ENCODE data around the gene RAB6A. TPM values are rescaled to one million over a fixed set of nuclear protein-coding genes. Genes with fewer than 3 reads are reported as not detected.

The RAB6A gene
- total and polyA plus RNA-seq, 10 of the 15 experiments (the other 5 are each of a cell fraction or from before 2014, with no cell fraction given): 9.8 to 107 (median 34.1) TPM

GRCh38 chr11:73660497-73661034, 100.3 kb downstream of the RAB6A start (continued):
- no peak for TF ChIP-seq ESRRA (IDR thresholded peaks at IDR 0.05; ENCODE audit: low read length)
- TF ChIP-seq HDAC2 (IDR thresholded peaks at IDR 0.05): no peak
- no peak for TF ChIP-seq ZNF207 (IDR thresholded peaks at IDR 0.05; ENCODE audit: borderline replicate concordance)

- RAD21 ChIA-PET (ENCODE audit: unreplicated experiment): interaction anchor here (1.2 to 5.2 kb wide), 11 partner anchors 12 to 365 kb away, joined by 3 to 64 read pairs (median 7); no protein-coding TSS in a partner anchor
- intact Hi-C loops (cut with micrococcal nuclease; ENCODE audit: unreplicated experiment): loop anchor here (2.0 to 5.0 kb wide), 3 partner anchors 181 to 309 kb away; no protein-coding TSS in a partner anchor
- no peak for TF ChIP-seq BACH1 (IDR thresholded peaks at IDR 0.05; ENCODE audit: borderline replicate concordance)
- no peak for TF ChIP-seq TBL1XR1 (IDR thresholded peaks at IDR 0.05; ENCODE audit: low read depth, low read length)
- no peak for TF ChIP-seq ZNF217 (IDR thresholded peaks at IDR 0.05)
- TF ChIP-seq BMI1 (IDR thresholded peaks at IDR 0.05; ENCODE audit: borderline replicate concordance): no peak
- no peak for TF ChIP-seq CHD2 (IDR thresholded peaks at IDR 0.05; ENCODE audit: borderline replicate concordance, low read depth, low read length)
- TF ChIP-seq ATF2 (IDR thresholded peaks at IDR 0.05; ENCODE audit: low read length): no peak
- no peak for TF ChIP-seq GATAD2B (conservative IDR thresholded peaks at IDR 0.05; ENCODE audit: low read depth)
- TF ChIP-seq ZNF592 (IDR thresholded peaks at IDR 0.05): no peak
- TF ChIP-seq HDGF (IDR thresholded peaks at IDR 0.05): no peak
- TF ChIP-seq CHD1 (IDR thresholded peaks at IDR 0.05; ENCODE audit: low read depth, low read length): no peak
- no peak for TF ChIP-seq KLF5 (IDR thresholded peaks at IDR 0.05; ENCODE audit: partially characterized antibody)
- no peak for TF ChIP-seq E2F8 (IDR thresholded peaks at IDR 0.05; ENCODE audit: low read depth, partially characterized antibody)
Measured at GRCh38 chr11:73659961-73660360, 100.9 kb downstream of the RAB6A start.

More at GRCh38 chr11:73659961-73660360, 100.9 kb downstream of the RAB6A start:
- Histone ChIP-seq H3K4me2 (ENCODE audit: control insufficient read depth, insufficient read depth) (no peak overlapping the region), H3K79me2 (ENCODE audit: control insufficient read depth, insufficient read depth, low read length) (no peaks in the 10 kb centered on the region), H3K4me3 (no peak overlapping the region), H3K27ac (ENCODE audit: control insufficient read depth, insufficient read depth) (no peak overlapping the region), H3K36me3 (ENCODE audit: control insufficient read depth in 2 of 2, insufficient read depth in 2 of 2, low read length in 1 of 2) (no peaks in the 10 kb centered on the region), H3K27me3 (replicated peaks in 1 of 2; ENCODE audit: control insufficient read depth in 2 of 2, insufficient read depth in 2 of 2, low read length in 1 of 2) (no peaks in the 10 kb centered on the region), H3K9me3 (replicated peaks; ENCODE audit: control insufficient read depth, insufficient read depth, low read length) (no peaks in the 10 kb centered on the region), H3K9ac (ENCODE audit: control insufficient read depth, insufficient read depth, low read length) (no peak overlapping the region), H2AFZ (ENCODE audit: control insufficient read depth, low read depth, low read length) (no peak overlapping the region), H4K20me1 (ENCODE audit: control insufficient read depth, insufficient read depth) (no peaks in the 10 kb centered on the region), H3K4me1 (ENCODE audit: control insufficient read depth, insufficient read depth, low read length) (no peaks in the 10 kb centered on the region)
- 53% methylated on average over 3 of the region's 3 CpGs for WGBS (ENCODE audit: insufficient coverage, insufficient replicate concordance, low lambda C conversion rate, missing lambda C conversion rate)
- ATAC-seq (no peak), FAIRE-seq (no peak), DNase-seq (ENCODE audit: low read depth, low spot score) (no peak)
- CTCF ChIA-PET: interaction anchor here (0.6 to 8.1 kb wide), 41 partner anchors 12 to 815 kb away, joined by 3 to 173 read pairs (median 5); partner anchors contain the start of gene RELT
- BruUV-seq (replicated peaks): no TSS peak
- in situ Hi-C loops (cut with MboI): loop anchor here (5.0 kb wide), 2 partner anchors 258 to 308 kb away; no protein-coding TSS in a partner anchor
- SMC1A ChIA-PET (ENCODE audit: uncharacterized antibody, unreplicated experiment): interaction anchor here (0.8 to 6.3 kb wide), 15 partner anchors 16 to 358 kb away, joined by 3 to 79 read pairs (median 5); no protein-coding TSS in a partner anchor
- POLR2A ChIA-PET: no interaction called here

Measured in GM12878 (cell line).